SK-N-MC (cell line): ENCODE results near the gene HOXB7.

Experiments used
- EZH2 ChIP-seq: fragments of 200-600 bp; sonication (generic); IDR thresholded peaks from one replicate; pipeline ENCODE4 v1.6.1; 2017; ENCODE audit warnings: antibody characterized with exemption
- FOXP2 ChIP-seq: optimal IDR thresholded peaks from 2 replicates; pipeline ENCODE3; 2011; ENCODE audit warnings: mild to moderate bottlenecking, moderate library complexity; ENCODE audit not compliant: insufficient read depth; ENCODE audit errors: extremely low read length, control extremely low read depth
- POLR2AphosphoS5 ChIP-seq: IDR thresholded peaks from 2 replicates; pipeline ENCODE4 v1.6.1; 2012; ENCODE audit warnings: mild to moderate bottlenecking, low read depth, low read length, borderline replicate concordance

DNA sequence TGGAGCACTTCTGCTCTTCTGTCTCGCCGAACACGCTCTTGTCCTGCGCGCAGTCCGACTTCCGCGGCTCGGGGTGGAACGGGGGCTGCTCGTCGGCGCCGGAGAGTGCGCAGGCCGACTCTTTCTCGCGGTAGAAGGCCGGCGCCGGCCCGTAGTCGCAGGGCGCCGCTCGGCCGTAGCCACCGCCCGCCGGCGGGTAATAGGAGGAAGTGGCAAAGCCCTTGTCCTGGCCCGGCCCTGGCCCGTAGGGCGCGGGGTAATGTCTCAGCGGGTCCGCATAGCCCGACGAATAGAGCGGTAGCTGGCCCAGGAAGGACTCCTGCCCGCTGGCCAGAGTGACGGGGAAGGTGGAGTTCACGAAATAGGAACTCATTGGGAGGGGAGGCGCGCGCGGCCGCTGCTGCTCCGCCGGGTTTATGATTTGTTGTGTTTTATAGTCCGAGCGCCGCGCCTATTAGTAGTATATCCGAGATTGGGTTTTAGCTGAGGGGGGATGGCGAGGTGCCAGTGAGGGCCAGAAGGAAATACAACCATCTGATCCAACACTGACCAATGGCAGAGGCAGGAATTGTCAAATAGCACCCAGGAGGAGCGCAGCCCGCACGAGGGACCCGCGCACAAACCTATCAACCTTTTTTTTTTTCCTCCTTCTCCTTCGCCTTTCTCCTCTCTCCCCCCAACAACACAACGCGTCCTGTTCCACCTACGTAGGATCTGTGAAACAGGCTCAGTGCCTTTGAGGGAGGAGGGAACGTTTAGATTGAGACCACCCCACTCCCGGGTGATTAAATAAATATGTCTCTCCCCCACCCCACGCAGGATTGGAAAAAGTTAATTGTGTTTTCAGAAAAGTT lies 12.8 kb downstream of the HOXB7 start:
- no peak for TF ChIP-seq EZH2
- no peak for TF ChIP-seq POLR2AphosphoS5
- no peak for TF ChIP-seq FOXP2
